ENCODE measurements around the gene SPAG5.
A peak's percentile ranks its signal among the peaks of the same experiment; 100 is the strongest.

Gene SPAG5

GRCh38 chr17:28624148-28624547, 25.3 kb upstream of the SPAG5 start:
- no peaks in the 10 kb centered on the region for H3K9me3 ChIP-seq (ENCODE audit: control insufficient read depth, low read length)
- no peaks in the 10 kb centered on the region for H3K4me1 ChIP-seq (ENCODE audit: control insufficient read depth, insufficient read depth, low read length, poor library complexity, severe bottlenecking)
- no peak for DNase-seq
- H3K36me3 ChIP-seq (ENCODE audit: control insufficient read depth, insufficient read depth, low read length), result peaks cover 63% of the 10 kb centered on the region
- no peaks in the 10 kb centered on the region for H3K27me3 ChIP-seq (replicated peaks; ENCODE audit: control insufficient read depth, insufficient read depth, low read length, poor library complexity, severe bottlenecking)
- H3K4me3 ChIP-seq (ENCODE audit: insufficient read depth, low read depth, low read length, poor library complexity, severe bottlenecking), result no peak overlapping the region
- no peak overlapping the region for H3K27ac ChIP-seq (ENCODE audit: insufficient read depth, low read length, poor library complexity, severe bottlenecking)

GRCh38 chr17:28623696-28624095, 24.9 kb upstream of the SPAG5 start:
- no peak overlapping the region for H3K27ac ChIP-seq (ENCODE audit: insufficient read depth, low read length, poor library complexity, severe bottlenecking)
- peaks cover 68% of the 10 kb centered on the region for H3K36me3 ChIP-seq (ENCODE audit: control insufficient read depth, insufficient read depth, low read length)
- H3K27me3 ChIP-seq (replicated peaks; ENCODE audit: control insufficient read depth, insufficient read depth, low read length, poor library complexity, severe bottlenecking), result no peaks in the 10 kb centered on the region
- H3K9me3 ChIP-seq (ENCODE audit: control insufficient read depth, low read length), result no peaks in the 10 kb centered on the region
- H3K4me3 ChIP-seq (ENCODE audit: insufficient read depth, low read depth, low read length, poor library complexity, severe bottlenecking), result no peak overlapping the region
- no peak for DNase-seq
- no peaks in the 10 kb centered on the region for H3K4me1 ChIP-seq (ENCODE audit: control insufficient read depth, insufficient read depth, low read length, poor library complexity, severe bottlenecking)

DNA sequence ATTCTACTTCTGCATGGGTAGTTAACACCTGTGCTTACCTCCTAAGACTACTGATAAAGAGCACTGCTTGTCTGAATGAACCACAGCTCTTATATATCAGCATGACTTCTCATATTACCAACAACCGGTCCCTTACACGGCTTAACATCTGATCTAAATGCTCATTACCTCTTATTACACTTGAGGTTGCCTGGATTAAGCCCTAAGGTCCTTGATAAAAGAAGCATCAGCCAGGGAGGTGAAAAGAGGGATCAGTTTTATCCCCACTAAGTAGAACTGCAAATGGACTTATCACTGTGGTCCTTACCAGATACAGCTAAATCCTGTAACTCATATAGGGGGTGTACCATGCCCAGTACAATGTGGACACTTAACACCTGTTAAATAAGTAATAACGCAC, 23.4 kb upstream of the SPAG5 start:
- Histone ChIP-seq H3K4me1 (ENCODE audit: control insufficient read depth, insufficient read depth, low read length, poor library complexity, severe bottlenecking) (no peaks in the 10 kb centered on the region), H3K9me3 (ENCODE audit: control insufficient read depth, low read length) (no peaks in the 10 kb centered on the region), H3K27me3 (replicated peaks; ENCODE audit: control insufficient read depth, insufficient read depth, low read length, poor library complexity, severe bottlenecking) (no peaks in the 10 kb centered on the region), H3K36me3 (ENCODE audit: control insufficient read depth, insufficient read depth, low read length) (peaks cover 67% of the 10 kb centered on the region), H3K4me3 (ENCODE audit: insufficient read depth, low read depth, low read length, poor library complexity, severe bottlenecking) (no peak overlapping the region), H3K27ac (ENCODE audit: insufficient read depth, low read length, poor library complexity, severe bottlenecking) (no peak overlapping the region)
- DNase-seq, result no peak

DNA sequence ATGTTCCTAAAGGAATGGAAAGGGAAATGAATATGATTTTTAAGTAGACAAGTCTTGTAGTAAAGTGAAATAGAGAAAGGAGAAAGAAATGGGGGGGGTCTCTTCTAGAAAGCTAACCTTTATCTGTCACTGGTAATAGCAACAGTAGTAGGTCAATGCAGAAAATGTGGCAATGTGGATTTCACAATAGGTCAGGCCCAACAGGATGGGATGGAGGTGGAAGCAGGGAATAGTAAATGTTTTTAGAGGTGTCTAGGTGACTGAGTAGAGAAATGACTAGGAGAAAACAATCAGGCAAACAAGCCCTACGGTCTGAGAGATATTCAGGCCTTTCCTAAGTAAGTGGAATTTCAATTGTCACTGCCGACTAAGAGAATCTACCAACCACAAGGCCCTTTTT, 21.2 kb upstream of the SPAG5 start:
- no peak overlapping the region for H3K4me3 ChIP-seq (ENCODE audit: insufficient read depth, low read depth, low read length, poor library complexity, severe bottlenecking)
- peaks cover 84% of the 10 kb centered on the region for H3K36me3 ChIP-seq (ENCODE audit: control insufficient read depth, insufficient read depth, low read length)
- H3K27me3 ChIP-seq (replicated peaks; ENCODE audit: control insufficient read depth, insufficient read depth, low read length, poor library complexity, severe bottlenecking), result no peaks in the 10 kb centered on the region
- H3K9me3 ChIP-seq (ENCODE audit: control insufficient read depth, low read length), result no peaks in the 10 kb centered on the region
- no peak overlapping the region for H3K27ac ChIP-seq (ENCODE audit: insufficient read depth, low read length, poor library complexity, severe bottlenecking)
- H3K4me1 ChIP-seq (ENCODE audit: control insufficient read depth, insufficient read depth, low read length, poor library complexity, severe bottlenecking), result no peaks in the 10 kb centered on the region
- DNase-seq, result no peak

GRCh38 chr17:28618464-28618863, 19.6 kb upstream of the SPAG5 start:
- DNase-seq, result no peak
- Histone ChIP-seq H3K27me3 (replicated peaks; ENCODE audit: control insufficient read depth, insufficient read depth, low read length, poor library complexity, severe bottlenecking) (no peaks in the 10 kb centered on the region), H3K27ac (ENCODE audit: insufficient read depth, low read length, poor library complexity, severe bottlenecking) (no peak overlapping the region), H3K4me1 (ENCODE audit: control insufficient read depth, insufficient read depth, low read length, poor library complexity, severe bottlenecking) (no peaks in the 10 kb centered on the region), H3K9me3 (ENCODE audit: control insufficient read depth, low read length) (no peaks in the 10 kb centered on the region), H3K4me3 (ENCODE audit: insufficient read depth, low read depth, low read length, poor library complexity, severe bottlenecking) (no peak overlapping the region), H3K36me3 (ENCODE audit: control insufficient read depth, insufficient read depth, low read length) (peaks cover 85% of the 10 kb centered on the region)

GRCh38 chr17:28616281-28616680, 17.5 kb upstream of the SPAG5 start:
- no peak for DNase-seq
- Histone ChIP-seq H3K27ac (ENCODE audit: insufficient read depth, low read length, poor library complexity, severe bottlenecking) (no peak overlapping the region), H3K9me3 (ENCODE audit: control insufficient read depth, low read length) (no peaks in the 10 kb centered on the region), H3K4me1 (ENCODE audit: control insufficient read depth, insufficient read depth, low read length, poor library complexity, severe bottlenecking) (no peaks in the 10 kb centered on the region), H3K27me3 (replicated peaks; ENCODE audit: control insufficient read depth, insufficient read depth, low read length, poor library complexity, severe bottlenecking) (no peaks in the 10 kb centered on the region), H3K36me3 (ENCODE audit: control insufficient read depth, insufficient read depth, low read length) (peaks cover 70% of the 10 kb centered on the region), H3K4me3 (ENCODE audit: insufficient read depth, low read depth, low read length, poor library complexity, severe bottlenecking) (no peak overlapping the region)

GRCh38 chr17:28615260-28615940, 16.6 kb upstream of the SPAG5 start:
- H3K9me3 ChIP-seq (ENCODE audit: control insufficient read depth, low read length), result no peaks in the 10 kb centered on the region
- DNase-seq, result no peak
- no peaks in the 10 kb centered on the region for H3K4me1 ChIP-seq (ENCODE audit: control insufficient read depth, insufficient read depth, low read length, poor library complexity, severe bottlenecking)
- H3K27ac ChIP-seq (ENCODE audit: insufficient read depth, low read length, poor library complexity, severe bottlenecking), result no peak overlapping the region
- H3K36me3 ChIP-seq (ENCODE audit: control insufficient read depth, insufficient read depth, low read length), result peaks cover 64% of the 10 kb centered on the region
- no peak overlapping the region for H3K4me3 ChIP-seq (ENCODE audit: insufficient read depth, low read depth, low read length, poor library complexity, severe bottlenecking)
- H3K27me3 ChIP-seq (replicated peaks; ENCODE audit: control insufficient read depth, insufficient read depth, low read length, poor library complexity, severe bottlenecking), result no peaks in the 10 kb centered on the region

DNA sequence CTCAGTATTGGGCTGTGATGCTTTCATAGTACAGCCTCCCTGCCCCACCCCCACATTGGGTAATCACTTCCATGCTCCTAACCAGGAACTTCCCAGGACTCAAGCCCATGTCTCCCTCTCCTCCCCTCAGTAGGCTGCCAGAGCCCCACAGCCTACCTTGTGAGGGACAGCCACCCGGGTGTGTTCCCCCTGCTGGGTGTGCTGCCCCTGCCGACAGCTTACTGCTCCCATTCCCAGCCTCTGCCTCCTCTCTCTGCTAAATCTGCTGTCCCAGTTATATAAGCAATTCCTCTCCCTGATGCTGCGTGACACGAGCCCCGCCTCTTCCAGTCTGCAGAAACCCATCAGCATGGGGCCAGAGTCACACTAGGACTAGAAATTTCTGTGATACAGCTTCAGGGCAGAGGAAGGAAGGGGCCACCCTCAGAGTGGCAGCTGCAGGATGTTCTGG, 15.1 kb upstream of the SPAG5 start, which contains the start of gene RSKR:
RSKR (minus strand) TSS at position 255 of the 451 bp plus-strand sequence; CDS start at position 231, 24 bp downstream.
- no peak for DNase-seq
- no peak within 1 kb of the TSS for H3K4me3 ChIP-seq (ENCODE audit: insufficient read depth, low read depth, low read length, poor library complexity, severe bottlenecking)
- H3K9me3 ChIP-seq (ENCODE audit: control insufficient read depth, low read length), result no peaks in the 10 kb centered on the region
- no peaks in the 10 kb centered on the region for H3K4me1 ChIP-seq (ENCODE audit: control insufficient read depth, insufficient read depth, low read length, poor library complexity, severe bottlenecking)
- H3K36me3 ChIP-seq (ENCODE audit: control insufficient read depth, insufficient read depth, low read length), result peaks cover 50% of the 10 kb centered on the region
- no peaks in the 10 kb centered on the region for H3K27me3 ChIP-seq (replicated peaks; ENCODE audit: control insufficient read depth, insufficient read depth, low read length, poor library complexity, severe bottlenecking)
- no peak within 1 kb of the TSS for H3K27ac ChIP-seq (ENCODE audit: insufficient read depth, low read length, poor library complexity, severe bottlenecking)

- Histone ChIP-seq H3K4me1 (ENCODE audit: control insufficient read depth, insufficient read depth, low read length, poor library complexity, severe bottlenecking) (no peaks in the 10 kb centered on the region), H3K27me3 (replicated peaks; ENCODE audit: control insufficient read depth, insufficient read depth, low read length, poor library complexity, severe bottlenecking) (no peaks in the 10 kb centered on the region), H3K36me3 (ENCODE audit: control insufficient read depth, insufficient read depth, low read length) (peaks cover 42% of the 10 kb centered on the region), H3K27ac (ENCODE audit: insufficient read depth, low read length, poor library complexity, severe bottlenecking) (no peak overlapping the region), H3K9me3 (ENCODE audit: control insufficient read depth, low read length) (no peaks in the 10 kb centered on the region), H3K4me3 (ENCODE audit: insufficient read depth, low read depth, low read length, poor library complexity, severe bottlenecking) (no peak overlapping the region)
- peak in 2 of 3 donors; percentile 4 to 24 for DNase-seq
These were observed 14.4 kb upstream of the SPAG5 start for GRCh38 chr17:28612936-28613872.

- H3K36me3 ChIP-seq (ENCODE audit: control insufficient read depth, insufficient read depth, low read length), result peaks cover 40% of the 10 kb centered on the region
- no peaks in the 10 kb centered on the region for H3K9me3 ChIP-seq (ENCODE audit: control insufficient read depth, low read length)
- H3K4me1 ChIP-seq (ENCODE audit: control insufficient read depth, insufficient read depth, low read length, poor library complexity, severe bottlenecking), result no peaks in the 10 kb centered on the region
- no peak for DNase-seq
- no peaks in the 10 kb centered on the region for H3K27me3 ChIP-seq (replicated peaks; ENCODE audit: control insufficient read depth, insufficient read depth, low read length, poor library complexity, severe bottlenecking)
- H3K27ac ChIP-seq (ENCODE audit: insufficient read depth, low read length, poor library complexity, severe bottlenecking), result no peak overlapping the region
- no peak overlapping the region for H3K4me3 ChIP-seq (ENCODE audit: insufficient read depth, low read depth, low read length, poor library complexity, severe bottlenecking)
These were observed 13.7 kb upstream of the SPAG5 start for GRCh38 chr17:28612531-28612930.

All from effector memory CD4-positive, alpha-beta T cell (primary cell).